ENCODE measurements around the gene CLECL1.

DNA sequence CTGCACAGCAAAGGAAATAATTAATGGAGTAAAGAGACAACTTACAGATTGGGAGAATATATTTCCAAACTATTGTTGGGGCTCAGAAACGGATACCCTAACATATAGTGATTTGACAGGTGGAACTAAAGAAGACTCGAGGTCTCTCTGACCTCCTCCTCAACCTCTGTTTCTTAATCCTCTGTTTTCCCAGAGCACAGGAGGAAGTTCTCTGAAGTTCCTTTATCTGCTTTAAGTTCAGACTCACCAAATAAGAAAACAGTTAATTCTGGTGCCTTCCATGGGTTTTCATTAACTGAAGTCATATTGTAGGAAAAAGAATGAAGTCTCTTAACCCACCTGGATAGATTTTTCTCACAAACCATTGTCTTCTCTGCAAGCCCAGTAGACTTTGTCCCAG lies 34.2 kb downstream of the CLECL1 start:
- TF ChIP-seq POLR2A (IDR thresholded peaks at IDR 0.05; ENCODE audit: low read depth, low read length): no peak
- TF ChIP-seq MAFK (IDR thresholded peaks at IDR 0.05; ENCODE audit: low read depth, low read length): no peak
- TF ChIP-seq MXI1 (IDR thresholded peaks at IDR 0.05; ENCODE audit: borderline replicate concordance, low read depth, low read length): no peak
- no peak for TF ChIP-seq NFE2L2 (IDR thresholded peaks at IDR 0.05; ENCODE audit: low read depth, low read length)
- TF ChIP-seq, protein P1, sequence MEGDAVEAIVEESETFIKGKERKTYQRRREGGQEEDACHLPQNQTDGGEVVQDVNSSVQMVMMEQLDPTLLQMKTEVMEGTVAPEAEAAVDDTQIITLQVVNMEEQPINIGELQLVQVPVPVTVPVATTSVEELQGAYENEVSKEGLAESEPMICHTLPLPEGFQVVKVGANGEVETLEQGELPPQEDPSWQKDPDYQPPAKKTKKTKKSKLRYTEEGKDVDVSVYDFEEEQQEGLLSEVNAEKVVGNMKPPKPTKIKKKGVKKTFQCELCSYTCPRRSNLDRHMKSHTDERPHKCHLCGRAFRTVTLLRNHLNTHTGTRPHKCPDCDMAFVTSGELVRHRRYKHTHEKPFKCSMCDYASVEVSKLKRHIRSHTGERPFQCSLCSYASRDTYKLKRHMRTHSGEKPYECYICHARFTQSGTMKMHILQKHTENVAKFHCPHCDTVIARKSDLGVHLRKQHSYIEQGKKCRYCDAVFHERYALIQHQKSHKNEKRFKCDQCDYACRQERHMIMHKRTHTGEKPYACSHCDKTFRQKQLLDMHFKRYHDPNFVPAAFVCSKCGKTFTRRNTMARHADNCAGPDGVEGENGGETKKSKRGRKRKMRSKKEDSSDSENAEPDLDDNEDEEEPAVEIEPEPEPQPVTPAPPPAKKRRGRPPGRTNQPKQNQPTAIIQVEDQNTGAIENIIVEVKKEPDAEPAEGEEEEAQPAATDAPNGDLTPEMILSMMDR (conservative IDR thresholded peaks at IDR 0.05; ENCODE audit: low read depth, low read length): no peak
- TF ChIP-seq, protein P2, sequence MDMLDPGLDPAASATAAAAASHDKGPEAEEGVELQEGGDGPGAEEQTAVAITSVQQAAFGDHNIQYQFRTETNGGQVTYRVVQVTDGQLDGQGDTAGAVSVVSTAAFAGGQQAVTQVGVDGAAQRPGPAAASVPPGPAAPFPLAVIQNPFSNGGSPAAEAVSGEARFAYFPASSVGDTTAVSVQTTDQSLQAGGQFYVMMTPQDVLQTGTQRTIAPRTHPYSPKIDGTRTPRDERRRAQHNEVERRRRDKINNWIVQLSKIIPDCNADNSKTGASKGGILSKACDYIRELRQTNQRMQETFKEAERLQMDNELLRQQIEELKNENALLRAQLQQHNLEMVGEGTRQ (IDR thresholded peaks at IDR 0.05; ENCODE audit: low read depth, low read length): no peak
- TF ChIP-seq RAD21 (IDR thresholded peaks at IDR 0.05; ENCODE audit: low read length): no peak
- TF ChIP-seq SMC3 (IDR thresholded peaks at IDR 0.05; ENCODE audit: low read depth, low read length): no peak
- TF ChIP-seq BHLHE40 (IDR thresholded peaks at IDR 0.05; ENCODE audit: low read depth, low read length): no peak
- TF ChIP-seq MAZ (IDR thresholded peaks at IDR 0.05; ENCODE audit: borderline replicate concordance, low read depth, low read length): no peak
- no peak for TF ChIP-seq RFX5 (IDR thresholded peaks at IDR 0.05; ENCODE audit: low read depth, low read length)
